GM21528 (cell line): Measurements from ENCODE around the gene WWOX.
"Not testable (repeated sequence)": the region's sequence is repeated elsewhere in the genome, so short reads cannot be mapped to it uniquely, and the experiment has no call there.

ENCODE experiments used
- ATAC-seq: cut with Tn5 transposase; IDR thresholded peaks from one replicate; pipeline ENCODE4 v1.9.1; 2021; ENCODE audit warnings: mild to moderate bottlenecking, moderate library complexity; ENCODE audit not compliant: unreplicated experiment, low FRiP score

The WWOX gene

GRCh38 chr16:79051313-79051712 lies 951.9 kb downstream of the WWOX start:
- ATAC-seq, result no peak

GRCh38 chr16:79052198-79052597 lies 952.7 kb downstream of the WWOX start:
- ATAC-seq, result not testable (repeated sequence)

- no peak for ATAC-seq
These were observed 954.1 kb downstream of the WWOX start for GRCh38 chr16:79053577-79053976.

- ATAC-seq, result no peak
These were observed 954.9 kb downstream of the WWOX start for GRCh38 chr16:79054211-79054984.

- no peak for ATAC-seq
These were observed 956.0 kb downstream of the WWOX start for GRCh38 chr16:79055251-79055970.

GRCh38 chr16:79061181-79061580 lies 961.7 kb downstream of the WWOX start:
- no peak for ATAC-seq

GRCh38 chr16:79062336-79062735 lies 962.9 kb downstream of the WWOX start:
- ATAC-seq, result no peak

GRCh38 chr16:79062821-79063220 lies 963.4 kb downstream of the WWOX start:
- ATAC-seq, result no peak

GRCh38 chr16:79064256-79064972 lies 965.0 kb downstream of the WWOX start:
- no peak for ATAC-seq

- ATAC-seq, result no peak
These were observed 967.1 kb downstream of the WWOX start for GRCh38 chr16:79066561-79066960.

- no peak for ATAC-seq
These were observed 968.1 kb downstream of the WWOX start for GRCh38 chr16:79067600-79067999.

- no peak for ATAC-seq
These were observed 969.7 kb downstream of the WWOX start for GRCh38 chr16:79069121-79069520.

- ATAC-seq, result no peak
These were observed 970.2 kb downstream of the WWOX start for GRCh38 chr16:79069633-79070032.

- ATAC-seq, result no peak
These were observed 972.0 kb downstream of the WWOX start for GRCh38 chr16:79071424-79071823.

GRCh38 chr16:79072517-79072916 lies 973.1 kb downstream of the WWOX start:
- ATAC-seq, result no peak

- no peak for ATAC-seq
These were observed 974.1 kb downstream of the WWOX start for GRCh38 chr16:79073566-79073965.

GRCh38 chr16:79074541-79074940 lies 975.1 kb downstream of the WWOX start:
- ATAC-seq, result no peak

- no peak for ATAC-seq
These were observed 975.5 kb downstream of the WWOX start for GRCh38 chr16:79074951-79075350.

- no peak for ATAC-seq
These were observed 976.8 kb downstream of the WWOX start for GRCh38 chr16:79076047-79076767.

- no peak for ATAC-seq
These were observed 977.9 kb downstream of the WWOX start for GRCh38 chr16:79077346-79077745.
